HG03103 (cell line): Measurements from ENCODE around the gene SDF2L1.
"Not testable (repeated sequence)": the region's sequence is repeated elsewhere in the genome, so short reads cannot be mapped to it uniquely, and the experiment has no call there.

ENCODE experiments used
- ATAC-seq: cut with Tn5 transposase; IDR thresholded peaks from one replicate; pipeline ENCODE4 v1.9.1; 2021; ENCODE audit warnings: low read depth; ENCODE audit not compliant: unreplicated experiment

SDF2L1 gene

DNA sequence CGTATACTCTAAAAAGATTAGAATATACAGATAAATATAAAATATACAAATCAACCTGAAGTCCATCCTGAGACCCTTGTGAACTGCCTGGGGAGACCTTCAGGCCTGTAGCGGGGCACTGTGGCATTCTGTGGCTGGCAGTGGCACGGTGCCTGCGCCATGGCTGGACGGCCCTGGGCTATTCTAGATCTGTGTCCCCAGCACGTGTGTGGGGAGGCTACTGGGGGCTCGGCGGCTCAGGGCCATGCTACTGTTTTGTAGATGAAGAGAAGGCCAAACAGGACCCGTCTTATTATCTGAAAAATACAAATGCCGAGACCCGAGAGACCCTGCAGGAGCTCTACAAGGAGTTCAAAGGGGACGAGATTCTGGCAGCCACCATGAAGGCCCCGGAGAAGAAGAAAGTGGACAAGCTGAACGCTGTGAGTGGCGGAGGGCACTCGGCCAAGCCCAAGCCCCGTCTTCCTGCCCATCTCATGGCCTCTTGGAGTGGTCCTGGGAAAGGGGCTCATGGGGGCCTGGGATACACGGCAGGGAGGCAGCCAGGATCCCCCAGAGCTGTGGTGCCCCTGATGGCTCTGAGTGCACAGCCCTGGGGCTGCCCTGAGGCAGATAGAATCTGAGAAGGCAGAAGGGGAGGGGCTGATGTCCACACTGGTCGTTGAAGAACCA is 42.5 kb downstream of the SDF2L1 start:
- no peak for ATAC-seq

DNA sequence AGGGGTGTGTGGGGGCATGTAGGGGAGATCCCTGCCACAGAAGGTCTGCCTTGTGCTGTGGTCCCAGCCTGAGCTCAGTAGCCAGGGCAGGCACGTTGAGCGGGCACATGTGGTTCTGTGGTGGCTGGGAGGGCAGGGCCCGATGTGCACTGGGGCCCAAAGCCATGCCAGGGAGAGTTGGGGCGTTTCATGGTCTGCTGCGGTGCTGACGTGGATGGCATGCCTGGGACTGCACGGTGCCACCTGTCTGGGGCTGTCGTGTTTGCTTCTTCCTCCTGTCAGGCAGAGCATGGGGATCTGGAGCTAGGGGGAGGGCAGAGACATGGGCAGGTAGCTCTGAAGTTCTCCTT is 43.0 kb downstream of the SDF2L1 start:
- no peak for ATAC-seq

DNA sequence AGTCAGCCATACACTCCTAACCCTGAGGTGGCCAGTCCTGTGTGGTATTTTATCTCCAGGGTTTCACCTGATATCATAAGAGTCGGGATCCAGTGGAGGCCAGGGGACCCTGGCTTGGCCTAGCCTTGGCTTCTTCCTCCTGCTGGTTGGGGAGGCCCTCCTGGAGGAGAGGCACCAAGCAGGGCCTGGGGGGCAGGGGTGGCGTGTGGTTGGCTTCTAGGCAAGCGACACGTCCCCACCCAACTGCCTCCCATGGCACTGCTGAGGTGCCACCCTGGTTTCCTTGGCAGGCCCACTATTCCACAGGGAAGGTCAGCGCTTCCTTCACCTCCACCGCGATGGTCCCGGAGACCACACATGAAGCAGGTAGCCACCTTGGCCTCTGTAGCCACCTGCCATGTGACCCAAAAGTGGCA is 44.1 kb downstream of the SDF2L1 start:
- no peak for ATAC-seq

DNA sequence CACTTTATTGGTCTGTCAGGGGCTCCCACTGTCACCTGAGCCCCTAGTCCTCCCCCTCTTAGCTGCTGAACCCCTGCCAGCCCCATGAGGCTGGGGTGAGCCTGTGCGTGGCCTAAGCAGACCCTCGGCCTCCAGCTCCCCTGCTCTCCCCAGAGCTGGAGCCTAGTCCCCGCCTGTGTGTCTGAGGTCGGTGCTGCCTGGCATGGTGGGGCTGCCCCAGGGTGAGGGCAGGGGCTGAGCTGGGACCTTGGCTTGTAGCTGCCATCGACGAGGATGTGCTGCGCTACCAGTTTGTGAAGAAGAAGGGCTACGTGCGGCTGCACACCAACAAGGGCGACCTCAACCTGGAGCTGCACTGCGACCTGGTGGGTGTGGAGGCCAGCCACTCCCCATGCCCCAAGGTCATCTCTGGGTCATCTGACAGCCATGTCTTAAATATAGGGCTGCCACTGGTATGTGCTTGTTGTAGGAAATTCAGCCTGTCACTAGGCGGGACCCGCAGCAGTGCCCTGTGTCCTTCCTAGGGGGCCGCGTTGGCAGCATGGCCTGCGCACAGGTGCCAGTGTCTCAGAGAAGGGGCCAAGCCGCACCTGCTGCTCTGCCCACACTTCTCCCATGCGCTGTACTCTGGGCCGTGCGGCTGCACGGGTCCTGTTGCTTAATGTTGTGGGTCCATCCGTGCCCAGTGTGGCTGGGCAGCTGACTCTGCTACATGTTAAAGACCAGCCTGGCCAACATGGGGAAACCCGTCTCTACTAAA is 44.7 kb downstream of the SDF2L1 start:
- no peak for ATAC-seq

DNA sequence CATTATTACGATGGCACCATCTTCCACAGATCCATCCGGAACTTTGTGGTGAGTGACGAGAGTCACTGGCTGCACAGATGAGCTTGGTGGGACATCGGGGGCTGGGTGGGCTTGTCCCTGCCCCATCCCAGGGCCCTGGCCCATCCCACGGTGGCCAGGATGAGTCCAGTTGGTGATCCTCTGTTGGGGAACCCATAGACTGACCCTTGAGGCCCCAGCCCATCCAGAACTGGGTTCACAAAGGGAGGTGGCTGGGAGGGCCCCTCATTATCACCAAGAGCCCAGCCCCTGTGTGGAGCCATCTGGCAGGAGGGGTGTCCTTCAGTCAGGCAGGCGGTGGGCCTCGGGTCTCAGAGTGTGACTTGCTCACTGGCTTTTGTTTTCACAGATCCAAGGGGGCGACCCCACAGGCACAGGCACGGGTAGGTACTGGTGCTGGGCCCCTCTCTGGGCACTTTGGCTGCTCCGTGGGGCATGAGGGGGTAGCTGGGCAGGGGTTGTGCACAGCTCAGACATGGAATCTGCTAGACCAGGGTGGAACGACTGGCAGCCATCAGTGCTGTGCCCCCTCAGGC is 45.7 kb downstream of the SDF2L1 start:
- ATAC-seq: no peak

DNA sequence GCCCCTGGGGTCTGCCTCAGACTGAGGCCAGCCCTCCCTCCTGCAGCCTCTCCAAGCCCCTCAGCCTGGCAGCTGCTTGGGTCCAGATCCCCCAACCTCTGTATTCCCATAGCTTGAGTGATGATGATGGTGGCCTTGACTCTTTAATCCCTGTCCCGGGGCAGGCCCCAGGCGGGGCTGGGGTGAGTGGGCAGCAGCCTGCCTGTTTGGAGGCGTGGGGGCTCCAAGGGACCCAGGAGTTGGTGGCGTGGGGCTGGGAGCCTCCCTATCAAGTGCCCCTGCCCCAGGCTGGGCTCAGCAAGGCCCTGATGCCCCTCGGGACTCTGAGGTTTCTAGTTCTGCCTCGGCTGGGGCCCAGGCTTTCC is 46.2 kb downstream of the SDF2L1 start:
- no peak for ATAC-seq

DNA sequence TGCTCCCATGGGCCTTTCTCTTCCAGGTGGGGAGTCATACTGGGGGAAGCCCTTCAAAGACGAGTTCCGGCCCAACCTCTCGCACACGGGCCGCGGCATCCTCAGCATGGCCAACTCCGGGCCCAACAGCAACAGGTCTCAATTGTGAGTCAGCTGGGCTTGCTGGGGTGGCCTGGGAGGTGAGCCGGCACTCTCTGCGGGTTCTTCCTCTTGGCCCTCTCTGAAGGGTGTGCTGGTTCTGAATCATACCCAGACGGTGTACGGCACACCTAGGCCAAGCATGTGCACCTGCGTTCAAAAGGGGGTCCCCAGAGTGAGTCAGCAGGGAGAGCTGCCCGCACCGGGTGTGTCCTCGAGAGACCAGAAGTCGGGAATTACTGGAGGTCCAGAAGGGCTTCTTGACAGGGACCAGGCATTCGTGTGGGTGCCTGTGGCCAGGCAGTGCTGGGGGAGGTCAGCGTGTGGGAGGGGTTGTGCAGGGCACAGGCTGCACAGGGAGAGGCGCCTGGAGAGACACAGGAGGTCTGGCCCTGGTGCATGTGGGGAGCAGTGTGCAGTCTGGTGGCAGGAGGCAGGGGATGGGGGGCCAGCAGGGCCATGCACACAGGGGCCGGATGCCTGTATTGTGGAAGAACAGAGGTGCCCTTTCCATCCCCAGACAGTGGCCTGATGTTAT is 46.7 kb downstream of the SDF2L1 start:
- no peak for ATAC-seq

DNA sequence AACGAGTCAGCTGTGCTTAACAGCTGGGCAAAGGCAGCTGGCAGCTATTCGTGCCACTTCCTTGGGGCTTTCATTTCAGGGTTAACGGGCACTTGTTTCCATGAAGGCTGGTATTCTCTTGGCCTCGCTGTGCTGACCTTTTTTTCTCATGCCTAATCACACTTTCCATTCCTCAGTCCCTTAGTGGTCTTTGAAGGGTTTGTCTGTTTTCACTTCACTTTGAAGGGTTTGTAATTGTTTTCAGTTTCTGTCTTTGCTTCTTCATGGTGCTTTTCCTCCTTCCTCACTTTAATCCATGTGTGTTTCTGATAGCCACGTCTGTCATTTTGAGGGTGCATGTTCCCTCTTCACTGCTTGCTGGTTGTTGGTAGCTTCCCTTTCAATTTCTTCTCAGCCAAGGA is 48.3 kb downstream of the SDF2L1 start:
- no peak for ATAC-seq

DNA sequence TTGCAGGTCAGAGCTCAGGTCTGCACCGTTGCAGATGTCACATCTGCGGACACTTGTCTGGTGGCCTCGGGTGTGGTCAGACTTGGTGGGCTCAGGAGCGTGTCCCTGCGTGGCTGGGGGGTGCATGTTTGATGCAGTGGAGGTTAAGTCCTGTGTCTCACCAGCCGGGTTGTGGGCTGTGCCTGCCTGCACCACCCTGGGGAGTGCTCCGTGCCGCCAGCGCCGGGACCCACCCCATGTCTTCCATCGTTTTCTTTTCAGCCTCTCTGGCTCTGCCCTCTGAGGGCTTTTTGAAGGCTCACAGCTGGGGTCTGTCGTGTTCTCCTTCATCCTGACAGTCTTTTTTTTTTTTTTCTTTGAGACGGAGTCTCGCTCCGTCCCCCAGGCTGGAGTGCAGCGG is 49.7 kb downstream of the SDF2L1 start:
- ATAC-seq: no peak

DNA sequence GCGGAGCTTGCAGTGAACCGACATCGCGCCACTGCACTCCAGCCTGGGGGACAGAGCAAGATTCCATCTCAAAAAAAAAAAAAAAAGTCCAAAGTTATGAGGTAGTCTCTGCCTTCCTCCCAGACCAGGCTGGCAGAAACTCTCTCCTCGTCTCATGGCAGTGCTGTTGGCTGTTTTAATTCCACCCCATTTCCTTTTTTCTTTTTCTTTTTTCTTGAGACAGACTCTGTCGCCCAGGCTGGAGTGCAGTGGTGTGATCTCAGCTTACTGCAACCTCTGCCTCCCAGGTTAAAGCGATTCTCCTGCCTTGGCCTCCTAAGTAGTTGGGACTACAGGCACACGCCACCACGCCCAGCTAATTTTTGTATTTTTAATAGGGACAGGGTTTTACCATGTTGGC is 50.8 kb downstream of the SDF2L1 start:
- ATAC-seq: not testable (repeated sequence)

DNA sequence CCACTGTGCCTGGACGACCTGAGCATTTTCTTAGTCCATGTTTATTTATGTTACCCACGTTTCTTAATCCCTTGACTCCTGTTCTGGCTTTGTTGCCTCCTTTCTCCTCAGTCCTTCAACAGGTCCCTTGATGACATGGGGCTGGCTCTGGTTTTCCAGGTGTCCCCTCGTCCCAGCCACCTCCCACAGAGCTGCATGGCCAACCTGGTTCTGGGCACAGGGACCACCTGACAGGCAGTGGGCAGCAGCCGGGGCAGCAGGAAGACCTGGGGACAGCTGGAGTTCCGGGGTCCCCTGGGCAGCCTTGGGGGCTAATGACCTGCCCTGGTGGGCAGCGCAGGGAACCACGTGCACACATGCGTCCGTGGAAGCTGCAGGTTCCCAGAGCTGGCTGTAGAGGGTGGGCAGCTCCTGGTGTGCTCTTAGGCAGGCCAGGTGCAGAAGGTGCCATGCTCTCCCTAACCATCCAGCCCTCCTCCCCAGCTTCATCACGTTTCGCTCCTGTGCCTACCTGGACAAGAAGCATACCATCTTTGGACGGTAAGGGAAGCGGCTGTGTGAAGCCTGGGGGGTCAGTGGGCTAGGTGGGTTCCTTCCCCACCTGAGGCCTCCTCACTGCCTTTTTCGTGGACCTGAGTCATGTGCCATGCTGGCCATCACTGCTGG is 51.4 kb downstream of the SDF2L1 start:
- ATAC-seq: no peak
